Neural progenitor cell (in vitro differentiated cells): ENCODE results near the gene KIAA1217.

Experiments used
- EZH2 ChIP-seq: fragments of 200-600 bp; sonication (generic); IDR thresholded peaks from 2 replicates; pipeline ENCODE4 v1.6.1; 2017; ENCODE audit warnings: antibody characterized with exemption, mild to moderate bottlenecking, moderate library complexity
- EZH2phosphoT487 ChIP-seq: fragments of 200-600 bp; sonication (generic); IDR thresholded peaks from 2 replicates; pipeline ENCODE4 v1.6.1; 2017; ENCODE audit warnings: antibody characterized with exemption
- TF ChIP-seq, protein P1 (sequence below): fragments of 200-600 bp; sonication (generic); IDR thresholded peaks from 2 replicates; pipeline ENCODE4 v1.5.1; 2017; ENCODE audit warnings: antibody characterized with exemption, mild to moderate bottlenecking

DNA sequence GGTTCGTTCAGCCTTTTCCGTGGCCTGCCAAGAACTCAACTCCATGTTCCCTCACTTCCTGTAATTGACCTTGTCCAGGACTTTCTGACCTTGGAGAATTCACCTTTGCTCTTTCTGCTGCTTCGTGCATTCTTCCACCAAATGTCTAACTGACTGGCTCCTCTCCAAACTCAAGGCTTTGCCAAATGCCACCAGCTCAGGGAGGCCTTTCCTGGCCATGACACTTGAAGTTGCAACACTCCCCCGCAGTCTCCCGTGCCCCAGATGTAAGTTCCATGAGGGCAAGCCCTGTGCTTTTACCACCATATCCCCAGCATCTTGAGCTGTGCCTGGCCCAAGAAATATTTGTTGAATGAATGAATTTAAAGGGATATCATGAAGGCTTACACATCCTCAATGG lies 276.4 kb downstream of the KIAA1217 start:
- TF ChIP-seq, protein P1, sequence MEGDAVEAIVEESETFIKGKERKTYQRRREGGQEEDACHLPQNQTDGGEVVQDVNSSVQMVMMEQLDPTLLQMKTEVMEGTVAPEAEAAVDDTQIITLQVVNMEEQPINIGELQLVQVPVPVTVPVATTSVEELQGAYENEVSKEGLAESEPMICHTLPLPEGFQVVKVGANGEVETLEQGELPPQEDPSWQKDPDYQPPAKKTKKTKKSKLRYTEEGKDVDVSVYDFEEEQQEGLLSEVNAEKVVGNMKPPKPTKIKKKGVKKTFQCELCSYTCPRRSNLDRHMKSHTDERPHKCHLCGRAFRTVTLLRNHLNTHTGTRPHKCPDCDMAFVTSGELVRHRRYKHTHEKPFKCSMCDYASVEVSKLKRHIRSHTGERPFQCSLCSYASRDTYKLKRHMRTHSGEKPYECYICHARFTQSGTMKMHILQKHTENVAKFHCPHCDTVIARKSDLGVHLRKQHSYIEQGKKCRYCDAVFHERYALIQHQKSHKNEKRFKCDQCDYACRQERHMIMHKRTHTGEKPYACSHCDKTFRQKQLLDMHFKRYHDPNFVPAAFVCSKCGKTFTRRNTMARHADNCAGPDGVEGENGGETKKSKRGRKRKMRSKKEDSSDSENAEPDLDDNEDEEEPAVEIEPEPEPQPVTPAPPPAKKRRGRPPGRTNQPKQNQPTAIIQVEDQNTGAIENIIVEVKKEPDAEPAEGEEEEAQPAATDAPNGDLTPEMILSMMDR = no peak
- no peak for TF ChIP-seq EZH2phosphoT487
- TF ChIP-seq EZH2 = no peak
